8988T (cell line): ENCODE data around the gene ZNF784.

ENCODE experiments used
- DNase-seq: peaks from one replicate; pipeline ENCODE4 v3.0.0; 2011

The ZNF784 gene

GRCh38 chr19:55624109-55625003, at the start of gene ZNF784:
TSS of gene ZNF784 (minus strand) at chr19:55624566. CDS start at chr19:55624561, 5 bp downstream.
- DNase-seq = peak; percentile 84

- DNase-seq = no peak
These were observed 49.5 kb upstream of the ZNF784 start for GRCh38 chr19:55673889-55674288.

GRCh38 chr19:55673465-55673864, 49.1 kb upstream of the ZNF784 start:
- no peak for DNase-seq

- no peak for DNase-seq
These were observed 48.1 kb upstream of the ZNF784 start for GRCh38 chr19:55672418-55672817.

GRCh38 chr19:55671054-55671378, 46.6 kb upstream of the ZNF784 start:
- no peak for DNase-seq

GRCh38 chr19:55670280-55671053, 46.1 kb upstream of the ZNF784 start:
- DNase-seq = no peak

GRCh38 chr19:55669418-55670279, 45.3 kb upstream of the ZNF784 start:
- DNase-seq = no peak

GRCh38 chr19:55668603-55669348, 44.4 kb upstream of the ZNF784 start:
- no peak for DNase-seq

- no peak for DNase-seq
These were observed 43.6 kb upstream of the ZNF784 start for GRCh38 chr19:55667958-55668357.

- DNase-seq = no peak
These were observed 43.1 kb upstream of the ZNF784 start for GRCh38 chr19:55667511-55667910.

GRCh38 chr19:55667006-55667381, 42.6 kb upstream of the ZNF784 start:
- DNase-seq = no peak

GRCh38 chr19:55666343-55667005, 42.1 kb upstream of the ZNF784 start:
- DNase-seq = no peak

- DNase-seq = no peak
These were observed 39.6 kb upstream of the ZNF784 start for GRCh38 chr19:55663846-55664536.

GRCh38 chr19:55661826-55662225, 37.5 kb upstream of the ZNF784 start:
- no peak for DNase-seq

- DNase-seq = no peak
These were observed 36.6 kb upstream of the ZNF784 start for GRCh38 chr19:55660991-55661390.

- no peak for DNase-seq
These were observed 36.0 kb upstream of the ZNF784 start for GRCh38 chr19:55660404-55660803.

GRCh38 chr19:55659822-55660221, 35.5 kb upstream of the ZNF784 start:
- DNase-seq = no peak

- DNase-seq = no peak
These were observed 34.6 kb upstream of the ZNF784 start for GRCh38 chr19:55658846-55659459.

- DNase-seq = no peak
These were observed 32.8 kb upstream of the ZNF784 start for GRCh38 chr19:55656988-55657747.

GRCh38 chr19:55656552-55656951, 32.2 kb upstream of the ZNF784 start:
- DNase-seq = no peak
